ENCODE data around the gene PLD5.
"Not testable (repeated sequence)": the region's sequence is repeated elsewhere in the genome, so short reads cannot be mapped to it uniquely, and the experiment has no call there.

PLD5 gene

GRCh38 chr1:242206994-242207393 is 317.5 kb downstream of the PLD5 start:
- DNase-seq = no peak

GRCh38 chr1:242205622-242206489 is 318.6 kb downstream of the PLD5 start:
- no peak for DNase-seq

GRCh38 chr1:242203262-242203661 is 321.2 kb downstream of the PLD5 start:
- no peak for DNase-seq

DNA sequence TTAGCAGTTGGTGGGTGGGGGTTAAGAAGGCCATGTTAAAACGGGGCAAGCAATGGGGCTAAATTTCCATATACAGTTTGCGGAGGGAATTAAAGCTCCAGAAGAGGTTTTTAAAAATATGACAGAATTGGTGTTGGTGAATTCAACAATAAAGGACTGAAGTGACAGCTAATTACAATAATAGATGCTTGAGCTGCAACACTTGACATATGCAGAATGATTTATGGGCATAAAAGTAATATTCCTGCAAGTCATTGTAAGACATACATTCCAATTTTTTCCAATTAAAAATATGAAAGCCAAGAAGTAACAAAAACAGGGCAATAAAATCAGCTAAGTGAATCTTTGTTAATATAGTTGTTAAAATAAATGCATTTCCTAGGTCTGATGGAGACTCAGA is 323.4 kb downstream of the PLD5 start:
- no peak for DNase-seq

DNA sequence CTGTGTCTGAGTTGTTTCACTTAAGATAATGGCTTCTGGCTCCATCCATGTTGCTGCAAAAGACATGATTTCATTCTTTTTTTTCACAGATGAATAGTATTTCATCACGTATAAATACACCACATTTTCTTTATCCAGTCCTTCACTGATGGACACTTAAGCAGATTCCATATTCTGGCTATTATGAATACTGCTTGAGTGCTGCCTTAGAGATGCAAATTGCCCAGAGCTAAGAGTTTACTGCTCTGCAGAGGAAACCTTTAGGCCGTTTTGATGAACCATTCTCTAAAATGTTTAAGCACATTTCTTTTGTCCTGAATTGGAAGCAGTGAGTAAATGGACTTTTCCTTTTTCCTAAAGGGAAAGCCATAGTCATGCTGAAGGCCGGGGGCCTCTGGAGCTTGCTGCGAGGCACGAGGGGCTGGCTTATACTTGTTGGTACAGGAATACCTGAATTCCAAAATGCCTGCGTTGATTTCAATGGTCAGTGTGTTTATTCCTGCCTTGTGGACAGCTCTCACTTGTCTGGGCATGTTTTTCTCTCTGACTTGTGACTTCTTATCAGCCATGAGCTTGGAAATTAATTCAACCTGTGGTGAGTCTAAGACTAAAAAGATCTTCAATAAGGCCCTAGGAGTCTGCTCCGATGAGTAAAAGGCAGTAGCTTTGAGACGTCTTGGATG is 324.6 kb downstream of the PLD5 start:
- DNase-seq = no peak

GRCh38 chr1:242197907-242198820 is 326.3 kb downstream of the PLD5 start:
- DNase-seq = no peak

DNA sequence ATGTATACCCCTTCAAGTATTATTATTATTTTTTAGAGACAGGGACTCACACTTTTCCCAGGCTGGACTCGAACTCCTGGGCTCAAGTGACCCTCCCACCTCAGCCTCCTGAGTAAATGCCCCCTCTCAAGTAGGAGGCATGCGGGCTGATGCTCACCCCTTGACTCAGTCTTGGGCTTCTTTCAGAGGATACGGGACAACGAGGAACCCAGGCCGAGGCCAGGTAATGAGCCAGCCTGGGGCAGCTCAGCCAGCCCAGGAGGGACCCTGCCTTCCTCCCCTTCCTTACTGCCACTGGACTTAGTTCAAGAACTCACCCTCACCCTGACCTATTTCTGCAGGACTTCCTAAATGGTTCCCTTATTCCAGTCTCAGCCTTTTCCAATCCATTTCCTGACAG is 327.6 kb downstream of the PLD5 start:
- no peak for DNase-seq

DNA sequence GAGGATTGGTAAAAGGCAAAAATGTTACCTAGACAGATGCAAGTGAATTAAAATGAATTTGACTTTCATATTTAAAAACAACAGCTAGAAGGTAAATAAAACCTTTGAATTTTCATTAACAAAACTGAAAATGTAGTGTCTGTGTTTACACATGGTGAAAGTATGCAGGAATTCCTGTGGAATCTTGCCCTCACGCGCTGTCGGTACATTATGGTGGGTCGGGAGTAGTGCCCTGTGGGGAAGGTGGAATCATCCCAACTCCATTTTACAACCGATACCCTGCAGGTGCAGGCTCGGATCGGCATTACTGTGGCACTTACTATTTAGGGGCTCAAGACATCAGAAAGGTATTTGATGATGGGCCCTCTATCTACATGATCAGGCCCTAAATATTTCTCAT is 328.4 kb downstream of the PLD5 start:
- DNase-seq = no peak

DNA sequence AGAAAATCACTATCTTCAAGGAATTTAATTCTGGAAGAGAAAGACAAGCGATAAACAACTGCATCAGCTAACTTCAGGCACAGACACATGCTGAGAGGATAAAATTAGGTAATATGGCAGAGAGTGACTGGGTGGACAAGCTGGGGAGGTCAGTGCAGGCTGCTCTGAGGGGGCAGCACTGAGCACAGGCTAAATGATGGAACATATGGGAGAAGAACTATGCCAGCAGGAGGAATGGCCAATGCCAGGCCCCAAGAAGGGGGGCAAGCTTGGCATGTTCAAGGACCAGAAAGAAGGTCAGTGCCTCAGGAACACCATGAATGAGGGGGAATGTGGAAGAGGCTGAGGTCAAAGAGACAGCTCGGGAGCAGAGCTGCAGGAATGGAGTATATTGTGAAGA is 334.9 kb downstream of the PLD5 start:
- no peak for DNase-seq

- peak in 1 of 2 donors; percentile 1 for DNase-seq
These were observed 336.7 kb downstream of the PLD5 start for GRCh38 chr1:242187816-242188215.

DNA sequence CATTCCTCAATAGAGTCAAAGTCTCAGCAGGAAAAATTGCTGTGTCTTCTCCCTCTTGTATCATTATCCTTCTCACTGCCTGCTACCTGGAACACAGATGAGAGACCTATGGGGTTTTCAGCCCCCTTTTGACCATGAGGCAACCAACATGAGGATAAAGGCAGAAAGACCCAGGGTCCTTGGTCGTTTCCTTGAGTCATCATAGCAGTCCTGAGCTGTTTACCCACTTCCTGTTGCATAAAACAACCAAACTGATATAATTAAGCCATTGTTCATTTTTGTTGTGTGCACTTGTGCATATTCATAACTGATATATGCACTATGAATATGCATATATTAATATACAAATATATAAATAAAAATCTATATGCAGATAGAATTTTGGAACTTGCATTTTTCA is 337.3 kb downstream of the PLD5 start:
- no peak for DNase-seq

DNA sequence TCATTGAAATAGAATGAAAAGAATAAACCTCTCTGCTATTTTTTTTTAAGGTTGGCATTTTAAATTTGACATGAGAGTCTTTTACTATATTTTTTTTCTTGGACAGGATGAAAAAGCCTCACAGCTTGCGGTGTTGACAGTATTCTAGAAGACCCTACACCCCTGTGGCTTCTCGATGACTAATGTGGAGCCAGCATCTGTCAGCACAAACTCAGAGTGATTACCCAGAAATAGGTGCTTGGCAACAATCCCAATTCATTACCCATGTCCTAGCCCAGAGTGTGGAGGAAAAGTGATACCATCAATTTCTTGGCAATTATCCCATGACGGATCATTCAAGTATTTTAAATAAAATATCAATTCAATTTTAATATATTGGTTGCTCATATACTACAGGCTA is 338.8 kb downstream of the PLD5 start:
- DNase-seq = no peak

- DNase-seq = no peak
These were observed 339.5 kb downstream of the PLD5 start for GRCh38 chr1:242184955-242185354.

GRCh38 chr1:242179767-242180166 is 344.7 kb downstream of the PLD5 start:
- not testable (repeated sequence) for DNase-seq

DNA sequence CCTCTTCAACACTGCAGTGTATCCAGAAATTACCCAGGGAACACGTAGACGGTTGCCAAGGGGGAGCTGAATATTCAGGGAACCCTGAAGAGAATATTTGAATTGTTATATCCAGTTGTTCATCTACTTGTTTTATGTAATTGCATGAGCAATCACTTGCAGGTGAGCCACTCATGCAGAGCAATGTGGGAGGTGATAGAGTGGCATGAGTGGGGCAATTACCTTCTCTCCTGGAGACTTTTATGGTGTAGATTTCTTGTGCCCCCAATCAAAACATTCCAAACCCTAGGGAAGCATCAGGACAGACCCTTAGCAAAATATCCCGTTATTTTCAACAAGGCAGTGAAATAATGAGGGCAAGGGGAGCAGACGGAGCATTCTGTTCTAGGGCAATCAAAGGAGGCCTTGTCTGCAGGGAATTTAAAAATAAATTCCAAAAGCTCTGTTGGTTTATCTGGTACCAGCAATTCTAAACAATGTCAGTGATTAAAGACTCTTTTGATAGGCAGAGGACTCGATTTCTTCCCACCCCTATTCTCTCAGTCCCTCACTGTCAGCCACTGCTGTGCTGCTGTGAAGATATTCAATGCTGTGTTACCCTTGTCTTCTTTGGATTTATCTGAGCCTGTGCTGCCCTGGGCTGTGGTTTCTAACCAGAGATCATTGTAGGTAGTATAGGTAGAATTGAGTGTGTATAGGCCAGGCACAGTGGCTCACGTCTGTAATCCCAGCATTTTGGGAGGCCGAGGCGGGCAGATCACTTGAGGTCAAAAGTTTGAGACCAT is 345.4 kb downstream of the PLD5 start:
- DNase-seq = no peak

DNA sequence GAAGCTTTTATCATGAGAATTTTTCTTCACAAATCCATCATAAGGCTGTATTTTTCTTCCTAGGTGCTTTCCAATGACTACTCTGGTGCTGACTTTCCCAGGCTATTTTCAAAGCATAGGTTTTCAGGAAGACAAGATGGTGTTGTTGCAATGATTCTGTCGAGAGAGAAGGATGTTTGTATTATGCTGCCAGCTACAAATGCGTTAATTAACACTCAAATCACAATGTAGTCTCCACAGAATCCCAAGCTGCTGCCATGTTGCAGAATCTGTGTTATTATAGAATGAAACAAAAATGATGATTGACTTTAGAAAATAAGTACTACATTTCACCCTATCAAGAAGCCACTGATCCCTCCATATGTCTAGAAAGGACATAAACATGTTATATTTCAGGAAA is 346.1 kb downstream of the PLD5 start:
- no peak for DNase-seq

- DNase-seq = no peak
These were observed 362.4 kb downstream of the PLD5 start for GRCh38 chr1:242162140-242162539.

GRCh38 chr1:242147096-242147976 is 377.2 kb downstream of the PLD5 start:
- peak; percentile 7 to 9 for DNase-seq

DNA sequence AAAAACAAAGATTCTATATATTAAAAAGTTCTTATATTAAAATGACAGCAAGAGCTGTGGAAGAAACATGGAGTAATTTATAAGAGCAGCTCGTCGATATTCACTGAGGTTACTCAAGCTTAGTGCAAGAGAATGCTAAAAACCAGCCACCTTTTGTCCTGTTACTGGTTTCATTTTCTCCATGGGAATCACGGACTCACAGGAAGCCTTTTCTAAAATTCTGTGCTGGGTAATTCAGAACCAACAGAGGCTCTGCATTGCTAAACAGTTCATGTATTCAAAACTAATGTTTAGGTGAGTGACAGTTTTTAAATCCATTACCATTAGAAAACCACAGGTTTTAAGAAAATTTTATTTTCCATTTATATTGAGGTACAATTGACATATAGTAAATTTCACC is 377.8 kb downstream of the PLD5 start:
- DNase-seq = no peak

DNA sequence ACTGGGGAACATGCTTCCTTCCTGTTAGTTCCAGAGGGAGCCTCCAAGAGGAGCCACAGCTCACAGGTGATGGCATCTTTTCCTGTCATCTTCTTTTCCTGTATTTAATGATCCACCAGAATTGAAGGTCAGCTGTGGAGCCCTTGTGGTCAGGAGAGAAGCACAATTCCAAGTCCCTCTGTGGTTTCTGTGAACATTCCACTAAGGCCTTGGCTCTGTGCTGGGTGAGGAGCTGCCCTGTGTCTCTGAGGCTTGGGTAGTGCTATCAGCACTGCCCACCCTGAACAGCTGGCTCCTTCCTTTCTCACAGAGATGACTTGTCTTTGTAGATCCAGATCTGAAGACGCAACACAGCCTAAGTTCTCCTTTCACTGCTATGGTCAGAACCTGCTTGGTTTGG is 383.7 kb downstream of the PLD5 start:
- DNase-seq = no peak

GRCh38 chr1:242139986-242140385 is 384.5 kb downstream of the PLD5 start:
- DNase-seq = no peak
